Esophagus (tissue), 2 donors: ENCODE data around the gene ATP1A2. TPM values are rescaled to one million over a fixed set of nuclear protein-coding genes. Genes with fewer than 3 reads are reported as not detected.

Experiments
- H3K27ac ChIP-seq, 2 donors: one replicate each; pipeline ENCODE4 v1.5.1; 2013; ENCODE audit warnings: low read depth in 2 of 2, mild to moderate bottlenecking in 2 of 2, inconsistent platforms in 1 of 2, low read length in 1 of 2, moderate library complexity in 1 of 2
- H3K27me3 ChIP-seq, 2 donors: one replicate each; pipeline ENCODE4 v1.6.1; 2013; ENCODE audit warnings: low read length in 2 of 2, control low read depth in 1 of 2, mild to moderate bottlenecking in 1 of 2; ENCODE audit not compliant: insufficient read depth in 2 of 2, control insufficient read depth in 1 of 2
- H3K36me3 ChIP-seq, 2 donors: one replicate each; pipeline ENCODE4 v1.6.1; 2013; ENCODE audit warnings: low read length in 1 of 2; ENCODE audit not compliant: control insufficient read depth in 2 of 2, insufficient read depth in 2 of 2
- H3K4me1 ChIP-seq, 2 donors: one replicate each; pipeline ENCODE4 v1.6.1; 2013; ENCODE audit warnings: low read length in 1 of 2; ENCODE audit not compliant: control insufficient read depth in 2 of 2, insufficient read depth in 2 of 2
- H3K4me3 ChIP-seq, 2 donors: one replicate each; pipeline ENCODE4 v1.5.1; 2013; ENCODE audit warnings: low read length in 2 of 2, mild to moderate bottlenecking in 2 of 2, low read depth in 1 of 2, moderate library complexity in 1 of 2
- H3K9me3 ChIP-seq, 2 donors: one replicate each; pipeline ENCODE4 v1.6.1; 2013; ENCODE audit warnings: mild to moderate bottlenecking in 2 of 2, low read depth in 1 of 2, low read length in 1 of 2, moderate library complexity in 1 of 2; ENCODE audit not compliant: control insufficient read depth in 2 of 2, insufficient read depth in 1 of 2
- WGBS, 2 donors: extraction: QIAGEN DNeasy Blood & Tissue Kit; methylation state at CpG; one replicate each; pipeline ENCODE4 v1.1.7; 2013; 5-methylcytosine and 5-hydroxymethylcytosine counted together
- polyA plus RNA-seq, 2 donors: library from polyadenylated mRNA; stranded (reverse); fragments of 200-250 nt; gene quantifications; one replicate each; pipeline ENCODE4 v1.2.3, GENCODE V29; 2013
- donor health status: healthy with polysubstance abuse.
- donor health status: Bipolar disorder and iron deficiency.

Gene ATP1A2
- polyA plus RNA-seq, 2 donors = 3.4 to 4.3 TPM

- Histone ChIP-seq H3K4me3 (no peak overlapping the region), H3K36me3 (no peaks in the 10 kb centered on the region), H3K27me3 (no peaks in the 10 kb centered on the region), H3K4me1 (no peaks in the 10 kb centered on the region), H3K27ac (no peak overlapping the region), H3K9me3 (no peaks in the 10 kb centered on the region)
- 81 to 84% methylated on average over 1 of the region's 1 CpG for WGBS, 2 donors
Measured at GRCh38 chr1:160177667-160178066, 62.1 kb downstream of the ATP1A2 start.

GRCh38 chr1:160178731-160179130 lies 63.2 kb downstream of the ATP1A2 start:
- no peak overlapping the region for H3K27ac ChIP-seq
- no peaks in the 10 kb centered on the region for H3K36me3 ChIP-seq
- no peaks in the 10 kb centered on the region for H3K4me1 ChIP-seq
- no peaks in the 10 kb centered on the region for H3K9me3 ChIP-seq
- 86 to 90% methylated on average over 2 of the region's 2 CpGs for WGBS, 2 donors
- no peak overlapping the region for H3K4me3 ChIP-seq
- H3K27me3 ChIP-seq = no peaks in the 10 kb centered on the region

GRCh38 chr1:160179336-160179735 lies 63.8 kb downstream of the ATP1A2 start:
- Histone ChIP-seq H3K9me3 (no peaks in the 10 kb centered on the region), H3K4me1 (no peaks in the 10 kb centered on the region), H3K27me3 (no peaks in the 10 kb centered on the region), H3K27ac (no peak overlapping the region), H3K4me3 (no peak overlapping the region), H3K36me3 (no peaks in the 10 kb centered on the region)
- 75 to 79% methylated on average over 4 of the region's 4 CpGs for WGBS, 2 donors

- no peak overlapping the region for H3K4me3 ChIP-seq
- WGBS, 2 donors = 91 to 92% methylated on average over 7 of the region's 7 CpGs
- no peak overlapping the region for H3K27ac ChIP-seq
- H3K27me3 ChIP-seq = no peaks in the 10 kb centered on the region
- no peaks in the 10 kb centered on the region for H3K4me1 ChIP-seq
- H3K36me3 ChIP-seq = no peaks in the 10 kb centered on the region
- H3K9me3 ChIP-seq = no peaks in the 10 kb centered on the region
Measured at GRCh38 chr1:160186246-160186645, 70.7 kb downstream of the ATP1A2 start.

- H3K4me3 ChIP-seq = no peak overlapping the region
- H3K27ac ChIP-seq = no peak overlapping the region
- no peaks in the 10 kb centered on the region for H3K36me3 ChIP-seq
- H3K4me1 ChIP-seq = no peaks in the 10 kb centered on the region
- H3K9me3 ChIP-seq = no peaks in the 10 kb centered on the region
- no peaks in the 10 kb centered on the region for H3K27me3 ChIP-seq
- WGBS, 2 donors = 66 to 67% methylated on average over 2 of the region's 2 CpGs
Measured at GRCh38 chr1:160186729-160187128, 71.2 kb downstream of the ATP1A2 start.

GRCh38 chr1:160187407-160187806 lies 71.8 kb downstream of the ATP1A2 start:
- H3K27me3 ChIP-seq = no peaks in the 10 kb centered on the region
- H3K4me1 ChIP-seq = no peaks in the 10 kb centered on the region
- WGBS, 2 donors = 76 to 81% methylated on average over 7 of the region's 7 CpGs
- no peak overlapping the region for H3K4me3 ChIP-seq
- no peaks in the 10 kb centered on the region for H3K9me3 ChIP-seq
- no peak overlapping the region for H3K27ac ChIP-seq
- no peaks in the 10 kb centered on the region for H3K36me3 ChIP-seq

GRCh38 chr1:160188341-160188740 lies 72.8 kb downstream of the ATP1A2 start:
- no peak overlapping the region for H3K4me3 ChIP-seq
- no peaks in the 10 kb centered on the region for H3K4me1 ChIP-seq
- WGBS, 2 donors = 84 to 87% methylated on average over 7 of the region's 7 CpGs
- no peaks in the 10 kb centered on the region for H3K27me3 ChIP-seq
- no peaks in the 10 kb centered on the region for H3K9me3 ChIP-seq
- H3K36me3 ChIP-seq = no peaks in the 10 kb centered on the region
- no peak overlapping the region for H3K27ac ChIP-seq

GRCh38 chr1:160189649-160190625 lies 74.4 kb downstream of the ATP1A2 start, which contains the start of gene CASQ1:
CASQ1 (plus strand) TSS chr1:160190575; CDS start chr1:160190752, 177 bp downstream.
- H3K27me3 ChIP-seq = no peaks in the 10 kb centered on the region
- no peaks in the 10 kb centered on the region for H3K9me3 ChIP-seq
- no peak within 1 kb of the TSS for H3K27ac ChIP-seq
- WGBS, 2 donors = 59 to 68% methylated on average over 15 of the region's 15 CpGs
- H3K36me3 ChIP-seq = no peaks in the 10 kb centered on the region
- no peak within 1 kb of the TSS for H3K4me3 ChIP-seq
- peaks cover 0 to 4% of the 10 kb centered on the region in 2 donors for H3K4me1 ChIP-seq

GRCh38 chr1:160191756-160192155 lies 76.2 kb downstream of the ATP1A2 start:
- no peaks in the 10 kb centered on the region for H3K27me3 ChIP-seq
- peaks cover 0 to 4% of the 10 kb centered on the region in 2 donors for H3K4me1 ChIP-seq
- H3K9me3 ChIP-seq = no peaks in the 10 kb centered on the region
- H3K36me3 ChIP-seq = no peaks in the 10 kb centered on the region
- 84 to 94% methylated on average over 3 of the region's 3 CpGs for WGBS, 2 donors
- H3K27ac ChIP-seq = no peak overlapping the region
- no peak overlapping the region for H3K4me3 ChIP-seq

GRCh38 chr1:160192234-160192633 lies 76.7 kb downstream of the ATP1A2 start:
- peaks cover 0 to 4% of the 10 kb centered on the region in 2 donors for H3K4me1 ChIP-seq
- no peak overlapping the region for H3K27ac ChIP-seq
- no peaks in the 10 kb centered on the region for H3K36me3 ChIP-seq
- no peak overlapping the region for H3K4me3 ChIP-seq
- no peaks in the 10 kb centered on the region for H3K27me3 ChIP-seq
- H3K9me3 ChIP-seq = no peaks in the 10 kb centered on the region
